ENCODE results near the gene IL5RA. TPM values are rescaled to one million over a fixed set of nuclear protein-coding genes. Genes with fewer than 3 reads are reported as not detected.

IL5RA gene
- total and polyA plus RNA-seq, 9 of the 15 experiments (the other 6 are each of a cell fraction or from before 2014, with no cell fraction given) = 0.07 to 0.28 (median 0.14) TPM; not detected in 4

DNA sequence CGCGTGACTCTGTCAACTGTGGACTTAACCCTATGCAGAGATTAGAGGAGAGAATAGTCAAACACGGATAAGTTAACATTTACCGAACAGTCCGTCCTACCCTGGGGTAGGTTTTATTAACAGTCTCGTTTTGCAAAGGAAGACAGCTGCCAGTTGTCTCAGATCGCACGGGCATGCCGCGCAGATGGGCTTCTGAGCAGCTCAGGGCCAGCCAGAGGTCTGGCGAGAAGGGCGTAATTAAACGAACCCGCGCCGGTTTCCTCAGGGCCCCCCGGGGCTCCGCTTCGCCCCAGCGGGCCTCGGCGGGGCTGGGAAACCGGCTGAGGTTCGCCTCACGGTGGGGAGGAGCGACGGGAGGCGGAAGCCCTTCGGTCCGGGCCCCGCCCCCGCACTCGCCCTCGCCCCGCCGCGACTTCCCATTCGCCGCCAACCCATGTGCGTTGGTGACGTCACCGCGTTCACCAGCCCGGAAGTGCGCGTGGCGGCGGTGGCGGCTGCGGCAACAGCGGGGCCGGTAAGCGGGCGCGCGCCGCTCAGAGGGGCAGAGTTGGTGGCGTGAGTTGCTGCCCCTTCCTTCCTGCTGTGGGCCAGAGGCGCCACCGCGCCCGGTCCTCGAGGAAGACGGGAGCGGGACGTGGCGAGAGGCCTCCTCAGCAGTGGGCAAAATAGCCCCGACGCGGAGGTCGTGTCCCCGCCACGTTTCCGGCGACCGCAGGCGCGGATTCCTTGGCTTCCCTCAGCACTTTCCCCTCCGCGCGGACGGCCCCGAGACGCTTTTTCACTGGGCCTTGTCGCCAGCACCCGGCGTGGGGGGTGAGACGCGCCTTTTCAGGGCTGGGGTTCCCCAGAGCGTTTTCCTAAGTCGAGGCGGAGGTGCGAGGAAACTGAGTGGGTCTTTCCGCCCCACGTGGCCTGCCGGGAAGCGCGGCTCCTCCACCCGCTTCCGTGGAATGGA, 16.6 kb upstream of the IL5RA start, which contains the start of gene TRNT1 (continued):
- TF ChIP-seq, protein P1, sequence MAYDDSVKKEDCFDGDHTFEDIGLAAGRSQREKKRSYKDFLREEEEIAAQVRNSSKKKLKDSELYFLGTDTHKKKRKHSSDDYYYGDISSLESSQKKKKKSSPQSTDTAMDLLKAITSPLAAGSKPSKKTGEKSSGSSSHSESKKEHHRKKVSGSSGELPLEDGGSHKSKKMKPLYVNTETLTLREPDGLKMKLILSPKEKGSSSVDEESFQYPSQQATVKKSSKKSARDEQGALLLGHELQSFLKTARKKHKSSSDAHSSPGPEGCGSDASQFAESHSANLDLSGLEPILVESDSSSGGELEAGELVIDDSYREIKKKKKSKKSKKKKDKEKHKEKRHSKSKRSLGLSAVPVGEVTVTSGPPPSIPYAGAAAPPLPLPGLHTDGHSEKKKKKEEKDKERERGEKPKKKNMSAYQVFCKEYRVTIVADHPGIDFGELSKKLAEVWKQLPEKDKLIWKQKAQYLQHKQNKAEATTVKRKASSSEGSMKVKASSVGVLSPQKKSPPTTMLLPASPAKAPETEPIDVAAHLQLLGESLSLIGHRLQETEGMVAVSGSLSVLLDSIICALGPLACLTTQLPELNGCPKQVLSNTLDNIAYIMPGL (CRISPR knock-in tag; IDR thresholded peaks at IDR 0.05) = peak; percentile 31; the same call in 1 of the 2 replicates
- TF ChIP-seq SUPT5H (IDR thresholded peaks at IDR 0.05) (peak; percentile 97), ESRRB (CRISPR knock-in tag; IDR thresholded peaks at IDR 0.05; ENCODE audit: borderline replicate concordance) (no peak), SAFB (IDR thresholded peaks at IDR 0.05; ENCODE audit: borderline replicate concordance, low read depth, low read length) (peak; percentile 46; the same call in 1 of the 2 replicates), SMAD1 (IDR thresholded peaks at IDR 0.05; ENCODE audit: low read depth, low read length, partially characterized antibody) (peak; percentile 66), FOXK2 (conservative IDR thresholded peaks at IDR 0.05 in 1 of 2, IDR thresholded peaks at IDR 0.05 in 1 of 2; ENCODE audit: low read depth in 2 of 2) (peak; percentile 73 to 84; a peak in 3 of 4 replicates), ZNF274 (IDR thresholded peaks at IDR 0.05; ENCODE audit: borderline replicate concordance, low read depth, low read length) (peak; percentile 29; the same call in 1 of the 2 replicates), POLR2AphosphoS5 (IDR thresholded peaks at IDR 0.05; ENCODE audit: control insufficient read depth, insufficient read depth, low read depth, low read length) (peak; percentile 90), LEF1 (IDR thresholded peaks at IDR 0.05) (no peak), ATF1 (CRISPR knock-in tag; IDR thresholded peaks at IDR 0.05) (peak; percentile 74), ATF1 (tag; IDR thresholded peaks at IDR 0.05) (peak; percentile 99), ELF1 (tag; IDR thresholded peaks at IDR 0.05) (peak; percentile 99)
- TF ChIP-seq, protein P2, sequence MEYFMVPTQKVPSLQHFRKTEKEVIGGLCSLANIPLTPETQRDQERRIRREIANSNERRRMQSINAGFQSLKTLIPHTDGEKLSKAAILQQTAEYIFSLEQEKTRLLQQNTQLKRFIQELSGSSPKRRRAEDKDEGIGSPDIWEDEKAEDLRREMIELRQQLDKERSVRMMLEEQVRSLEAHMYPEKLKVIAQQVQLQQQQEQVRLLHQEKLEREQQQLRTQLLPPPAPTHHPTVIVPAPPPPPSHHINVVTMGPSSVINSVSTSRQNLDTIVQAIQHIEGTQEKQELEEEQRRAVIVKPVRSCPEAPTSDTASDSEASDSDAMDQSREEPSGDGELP (CRISPR knock-in tag; IDR thresholded peaks at IDR 0.05; ENCODE audit: borderline replicate concordance) = peak; percentile 85
- TF ChIP-seq, protein P3, sequence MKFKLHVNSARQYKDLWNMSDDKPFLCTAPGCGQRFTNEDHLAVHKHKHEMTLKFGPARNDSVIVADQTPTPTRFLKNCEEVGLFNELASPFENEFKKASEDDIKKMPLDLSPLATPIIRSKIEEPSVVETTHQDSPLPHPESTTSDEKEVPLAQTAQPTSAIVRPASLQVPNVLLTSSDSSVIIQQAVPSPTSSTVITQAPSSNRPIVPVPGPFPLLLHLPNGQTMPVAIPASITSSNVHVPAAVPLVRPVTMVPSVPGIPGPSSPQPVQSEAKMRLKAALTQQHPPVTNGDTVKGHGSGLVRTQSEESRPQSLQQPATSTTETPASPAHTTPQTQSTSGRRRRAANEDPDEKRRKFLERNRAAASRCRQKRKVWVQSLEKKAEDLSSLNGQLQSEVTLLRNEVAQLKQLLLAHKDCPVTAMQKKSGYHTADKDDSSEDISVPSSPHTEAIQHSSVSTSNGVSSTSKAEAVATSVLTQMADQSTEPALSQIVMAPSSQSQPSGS (CRISPR knock-in tag; IDR thresholded peaks at IDR 0.05) = peak; percentile 99
- TF ChIP-seq, protein P4, sequence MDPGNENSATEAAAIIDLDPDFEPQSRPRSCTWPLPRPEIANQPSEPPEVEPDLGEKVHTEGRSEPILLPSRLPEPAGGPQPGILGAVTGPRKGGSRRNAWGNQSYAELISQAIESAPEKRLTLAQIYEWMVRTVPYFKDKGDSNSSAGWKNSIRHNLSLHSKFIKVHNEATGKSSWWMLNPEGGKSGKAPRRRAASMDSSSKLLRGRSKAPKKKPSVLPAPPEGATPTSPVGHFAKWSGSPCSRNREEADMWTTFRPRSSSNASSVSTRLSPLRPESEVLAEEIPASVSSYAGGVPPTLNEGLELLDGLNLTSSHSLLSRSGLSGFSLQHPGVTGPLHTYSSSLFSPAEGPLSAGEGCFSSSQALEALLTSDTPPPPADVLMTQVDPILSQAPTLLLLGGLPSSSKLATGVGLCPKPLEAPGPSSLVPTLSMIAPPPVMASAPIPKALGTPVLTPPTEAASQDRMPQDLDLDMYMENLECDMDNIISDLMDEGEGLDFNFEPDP (CRISPR knock-in tag; IDR thresholded peaks at IDR 0.05) = no peak
- TF ChIP-seq, protein P5, sequence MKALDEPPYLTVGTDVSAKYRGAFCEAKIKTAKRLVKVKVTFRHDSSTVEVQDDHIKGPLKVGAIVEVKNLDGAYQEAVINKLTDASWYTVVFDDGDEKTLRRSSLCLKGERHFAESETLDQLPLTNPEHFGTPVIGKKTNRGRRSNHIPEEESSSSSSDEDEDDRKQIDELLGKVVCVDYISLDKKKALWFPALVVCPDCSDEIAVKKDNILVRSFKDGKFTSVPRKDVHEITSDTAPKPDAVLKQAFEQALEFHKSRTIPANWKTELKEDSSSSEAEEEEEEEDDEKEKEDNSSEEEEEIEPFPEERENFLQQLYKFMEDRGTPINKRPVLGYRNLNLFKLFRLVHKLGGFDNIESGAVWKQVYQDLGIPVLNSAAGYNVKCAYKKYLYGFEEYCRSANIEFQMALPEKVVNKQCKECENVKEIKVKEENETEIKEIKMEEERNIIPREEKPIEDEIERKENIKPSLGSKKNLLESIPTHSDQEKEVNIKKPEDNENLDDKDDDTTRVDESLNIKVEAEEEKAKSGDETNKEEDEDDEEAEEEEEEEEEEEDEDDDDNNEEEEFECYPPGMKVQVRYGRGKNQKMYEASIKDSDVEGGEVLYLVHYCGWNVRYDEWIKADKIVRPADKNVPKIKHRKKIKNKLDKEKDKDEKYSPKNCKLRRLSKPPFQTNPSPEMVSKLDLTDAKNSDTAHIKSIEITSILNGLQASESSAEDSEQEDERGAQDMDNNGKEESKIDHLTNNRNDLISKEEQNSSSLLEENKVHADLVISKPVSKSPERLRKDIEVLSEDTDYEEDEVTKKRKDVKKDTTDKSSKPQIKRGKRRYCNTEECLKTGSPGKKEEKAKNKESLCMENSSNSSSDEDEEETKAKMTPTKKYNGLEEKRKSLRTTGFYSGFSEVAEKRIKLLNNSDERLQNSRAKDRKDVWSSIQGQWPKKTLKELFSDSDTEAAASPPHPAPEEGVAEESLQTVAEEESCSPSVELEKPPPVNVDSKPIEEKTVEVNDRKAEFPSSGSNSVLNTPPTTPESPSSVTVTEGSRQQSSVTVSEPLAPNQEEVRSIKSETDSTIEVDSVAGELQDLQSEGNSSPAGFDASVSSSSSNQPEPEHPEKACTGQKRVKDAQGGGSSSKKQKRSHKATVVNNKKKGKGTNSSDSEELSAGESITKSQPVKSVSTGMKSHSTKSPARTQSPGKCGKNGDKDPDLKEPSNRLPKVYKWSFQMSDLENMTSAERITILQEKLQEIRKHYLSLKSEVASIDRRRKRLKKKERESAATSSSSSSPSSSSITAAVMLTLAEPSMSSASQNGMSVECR (CRISPR knock-in tag; IDR thresholded peaks at IDR 0.05) = peak; percentile 94; the same call in 1 of the 2 replicates

Data from K562 (cell line).